K562 (cell line): Measurements from ENCODE around the gene CCDC60. TPM values are rescaled to one million over a fixed set of nuclear protein-coding genes. Genes with fewer than 3 reads are reported as not detected.

Experiments
- ATAC-seq: fragments of 200-7000 bp; cut with Tn5 transposase; 3 replicates; pipeline ENCODE4 v1.9.1; 2020; ENCODE audit warnings: moderate library complexity
- BruUV-seq: library from RNA; stranded (reverse); fragments of 400-500 nt; replicated peaks from 2 replicates; lab custom pipeline; 2021; lab: Mats Ljungman, UMichigan
- CTCF ChIA-PET: fragments of 300-600 bp; formaldehyde crosslinking; extraction: SDS; loops from one replicate; lab custom pipeline; 2021; ENCODE audit warnings: low intra/inter-chr PET ratio; lab: Yijun Ruan, JAX
- POLR2A ChIA-PET: fragments of 300-600, 350-650 bp; sonication (Branson Sonifier 250); formaldehyde crosslinking; extraction: SDS; loops from one replicate; lab custom pipeline; 2021; ENCODE audit warnings: antibody characterized with exemption, inconsistent platforms; lab: Yijun Ruan, JAX
- DNase-seq, 4 experiments: peaks; one replicate each; pipeline versions ENCODE4 v3.0.0 to v3.0.0-alpha.2; 2011 to 2018; ENCODE audit warnings: low spot score in 3 of 4, mixed read lengths in 3 of 4; ENCODE audit errors: extremely low read depth in 1 of 4
- FAIRE-seq: peaks from 2 replicates; lab custom pipeline; 2011; peaks lifted over from hg19 to GRCh38; lab: Jason Lieb, UNC
- H2AFZ ChIP-seq: 2 replicates; pipeline ENCODE4 v1.6.0; 2011; ENCODE audit warnings: low read depth, low read length, control low read depth, inconsistent platforms
- H3K27ac ChIP-seq: fragments of 200-600 bp; 3 replicates; pipeline ENCODE4 v1.8.0; 2011; ENCODE audit warnings: low read depth, mild to moderate bottlenecking, control low read depth, inconsistent platforms, low read length, moderate library complexity, mixed read lengths; ENCODE audit errors: extremely low read depth
- H3K27me3 ChIP-seq, 2 experiments: fragments of 300-600 bp in 1 of 2; 2 replicates in 1 of 2; 3 replicates in 1 of 2; pipeline versions ENCODE4 v1.6.0 to v1.8.0; 2011; ENCODE audit warnings: inconsistent platforms in 2 of 2, low read length in 2 of 2, mild to moderate bottlenecking in 1 of 2, mixed read lengths in 1 of 2, moderate library complexity in 1 of 2; ENCODE audit not compliant: control insufficient read depth in 2 of 2, insufficient read depth in 2 of 2
- H3K36me3 ChIP-seq: fragments of 300-600 bp; 3 replicates; pipeline ENCODE4 v1.8.0; 2011; ENCODE audit warnings: mild to moderate bottlenecking, low read length, inconsistent platforms; ENCODE audit not compliant: control insufficient read depth, insufficient read depth
- H3K4me1 ChIP-seq, 2 experiments: fragments of 200-600 bp in 1 of 2; replicated peaks in 1 of 2; 2 replicates in 1 of 2; 3 replicates in 1 of 2; pipeline versions ENCODE4 v1.5.1 to v1.8.0; 2011; ENCODE audit warnings: inconsistent platforms in 2 of 2, low read length in 2 of 2, mild to moderate bottlenecking in 1 of 2, mixed read lengths in 1 of 2, moderate library complexity in 1 of 2; ENCODE audit not compliant: control insufficient read depth in 2 of 2, insufficient read depth in 2 of 2
- H3K4me2 ChIP-seq: 2 replicates; pipeline ENCODE4 v1.6.1; 2011; ENCODE audit warnings: low read length, control low read depth, inconsistent platforms, mixed read lengths; ENCODE audit not compliant: insufficient read depth
- H3K4me3 ChIP-seq: fragments of 200-600 bp; sonication (generic), shearing (Covaris generic); 2 replicates; pipeline ENCODE4 v1.5.1; 2016; ENCODE audit warnings: control low read depth, inconsistent platforms
- H3K79me2 ChIP-seq: fragments of 200-600 bp; 3 replicates; pipeline ENCODE4 v1.8.0; 2011; ENCODE audit warnings: low read length, inconsistent platforms; ENCODE audit not compliant: control insufficient read depth, insufficient read depth
- H3K9ac ChIP-seq, 2 experiments: 2 replicates each; pipeline versions ENCODE4 v1.6.0 to v1.6.1; 2011; ENCODE audit warnings: low read depth in 2 of 2, low read length in 2 of 2, control low read depth in 1 of 2, inconsistent platforms in 1 of 2, mild to moderate bottlenecking in 1 of 2, mixed read lengths in 1 of 2; ENCODE audit not compliant: insufficient read depth in 1 of 2
- H3K9me1 ChIP-seq: one replicate; pipeline ENCODE4 v1.6.0; 2011; ENCODE audit warnings: inconsistent platforms, mild to moderate bottlenecking, low read length, moderate library complexity; ENCODE audit not compliant: control insufficient read depth, insufficient read depth
- H3K9me3 ChIP-seq: replicated peaks from 2 replicates; pipeline ENCODE4 v1.5.1; 2011; ENCODE audit warnings: low read depth, low read length, inconsistent platforms; ENCODE audit not compliant: control insufficient read depth, insufficient read depth
- H4K20me1 ChIP-seq: replicated peaks from 2 replicates; pipeline ENCODE4 v1.6.1; 2011; ENCODE audit warnings: low read length, inconsistent platforms, mixed read lengths; ENCODE audit not compliant: control insufficient read depth, insufficient read depth
- ARNT ChIP-seq, 2 experiments: fragments of 450-650 bp; IDR thresholded peaks; 2 replicates each; pipeline ENCODE4 v1.6.1; 2016; ENCODE audit warnings: mild to moderate bottlenecking in 1 of 2
- GATAD2B ChIP-seq: fragments of 450-650 bp; IDR thresholded peaks from 2 replicates; pipeline ENCODE4 v1.6.1; 2017; ENCODE audit warnings: mild to moderate bottlenecking, borderline replicate concordance
- TFAM ChIP-seq: fragments of 250-450 bp; sonication (Bioruptor Pico); conservative IDR thresholded peaks from 2 replicates; pipeline ENCODE4 v1.5.0; 2021; ENCODE audit warnings: mild to moderate bottlenecking, moderate library complexity
- ZKSCAN3 ChIP-seq: fragments of 250-450 bp; sonication (Bioruptor Pico); IDR thresholded peaks from 2 replicates; pipeline ENCODE4 v1.4.0; 2020
- ZNF444 ChIP-seq: fragments of 250-450 bp; sonication (Bioruptor Pico); IDR thresholded peaks from 2 replicates; pipeline ENCODE4 v1.4.0; 2020; ENCODE audit warnings: mild to moderate bottlenecking, moderate library complexity
- ZNF717 ChIP-seq: fragments of 250-450 bp; sonication (Bioruptor Pico); IDR thresholded peaks from 2 replicates; pipeline ENCODE4 v1.5.0; 2021
- WGBS: fragments of 100-300 bp; shearing (Covaris generic); methylation state at CpG from one replicate; pipeline ENCODE4 v1.1.6; 2016; ENCODE audit warnings: low coverage, mixed read lengths; ENCODE audit not compliant: insufficient coverage; ENCODE audit errors: missing lambda C conversion rate; 5-methylcytosine and 5-hydroxymethylcytosine counted together
- in situ Hi-C: fragments of 300-500 bp; cut with MboI; formaldehyde crosslinking; loops from 4 replicates; pipeline ENCODE4 v1.15.0; 2018; ENCODE audit warnings: inconsistent platforms, mixed read lengths
- intact Hi-C: fragments of 100-400 bp; cut with micrococcal nuclease; formaldehyde crosslinking; loops from 2 replicates; pipeline ENCODE4 v1.14.2; 2022
- polyA plus RNA-seq, 8 experiments: library from polyadenylated mRNA; depleted of rRNA in 4 of 8; stranded (reverse) in 5 of 8; unstranded in 3 of 8; fragments of >200 nt; fragmentation: Nextera tagmentation in 2 of 8; fragmentation: Illumina TruSeq in 1 of 8; extraction: Ambion mirVana in 2 of 8; extraction: Trizol in 1 of 8; gene quantifications; 2 replicates each; pipeline versions ENCODE4 v1.2.1 to v1.2.3, GENCODE V29; 2011 to 2014; ENCODE audit warnings: inconsistent platforms in 1 of 8, missing spikeins in 1 of 8
- total RNA-seq, 7 experiments: library from RNA; depleted of rRNA in 6 of 7; stranded (reverse); fragments of >200 nt in 6 of 7; fragmentation: Illumina TruSeq in 2 of 7; extraction: Trizol in 2 of 7; gene quantifications; 2 replicates each; pipeline versions ENCODE4 v1.2.1 to v1.2.3, GENCODE V29; 2011 to 2021; ENCODE audit warnings: low replicate concordance in 1 of 7
- TF ChIP-seq, protein P1 (sequence below), 2 experiments: IDR thresholded peaks; 2 replicates each; pipeline ENCODE4 v1.6.1; 2012; ENCODE audit warnings: improper control_type of control experiment in 2 of 2, low read depth in 2 of 2, low read length in 2 of 2, borderline replicate concordance in 1 of 2

The CCDC60 gene
- total and polyA plus RNA-seq, 9 of the 15 experiments (the other 6 are each of a cell fraction or from before 2014, with no cell fraction given) = not detected

DNA sequence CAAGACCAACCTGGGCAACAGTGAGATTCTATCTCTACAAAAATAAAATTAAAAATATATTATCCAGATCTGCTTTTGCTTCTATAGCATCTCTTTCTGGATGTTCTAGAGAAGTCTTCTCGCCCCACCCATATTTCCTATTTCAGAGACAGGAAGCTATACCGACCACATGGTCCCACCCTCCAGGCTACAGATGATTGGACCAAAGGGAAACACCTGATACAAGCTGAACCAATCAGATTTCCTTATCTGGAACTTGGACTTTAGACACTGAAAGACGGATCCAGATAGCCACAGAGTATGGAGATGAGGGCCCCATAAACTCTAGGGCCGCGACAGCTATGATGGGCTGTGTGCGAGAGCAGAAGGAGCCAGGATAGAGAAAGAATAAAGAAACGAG is 48.7 kb downstream of the CCDC60 start:
- WGBS = 5% methylated on average over 7 of the region's 7 CpGs
- Histone ChIP-seq H3K4me2 (no peak overlapping the region), H3K27ac (no peak overlapping the region), H4K20me1 (no peaks in the 10 kb centered on the region), H2AFZ (no peak overlapping the region), H3K9me3 (no peaks in the 10 kb centered on the region), H3K79me2 (no peaks in the 10 kb centered on the region), H3K36me3 (no peaks in the 10 kb centered on the region), H3K9ac (no peak overlapping the region), H3K4me3 (no peak overlapping the region), H3K4me1 (no peaks in the 10 kb centered on the region), H3K9me1 (no peaks in the 10 kb centered on the region), H3K27me3 (no peaks in the 10 kb centered on the region; a peak in 2 of 5 replicates)
- BruUV-seq = no TSS peak
- intact Hi-C loops (no loop called here), in situ Hi-C loops (no loop called here)
- FAIRE-seq (no peak), DNase-seq (peak in 3 of 4 experiments; percentile 43 to 55 (median 55)), ATAC-seq (peak; percentile 64)
- TF ChIP-seq, protein P1, sequence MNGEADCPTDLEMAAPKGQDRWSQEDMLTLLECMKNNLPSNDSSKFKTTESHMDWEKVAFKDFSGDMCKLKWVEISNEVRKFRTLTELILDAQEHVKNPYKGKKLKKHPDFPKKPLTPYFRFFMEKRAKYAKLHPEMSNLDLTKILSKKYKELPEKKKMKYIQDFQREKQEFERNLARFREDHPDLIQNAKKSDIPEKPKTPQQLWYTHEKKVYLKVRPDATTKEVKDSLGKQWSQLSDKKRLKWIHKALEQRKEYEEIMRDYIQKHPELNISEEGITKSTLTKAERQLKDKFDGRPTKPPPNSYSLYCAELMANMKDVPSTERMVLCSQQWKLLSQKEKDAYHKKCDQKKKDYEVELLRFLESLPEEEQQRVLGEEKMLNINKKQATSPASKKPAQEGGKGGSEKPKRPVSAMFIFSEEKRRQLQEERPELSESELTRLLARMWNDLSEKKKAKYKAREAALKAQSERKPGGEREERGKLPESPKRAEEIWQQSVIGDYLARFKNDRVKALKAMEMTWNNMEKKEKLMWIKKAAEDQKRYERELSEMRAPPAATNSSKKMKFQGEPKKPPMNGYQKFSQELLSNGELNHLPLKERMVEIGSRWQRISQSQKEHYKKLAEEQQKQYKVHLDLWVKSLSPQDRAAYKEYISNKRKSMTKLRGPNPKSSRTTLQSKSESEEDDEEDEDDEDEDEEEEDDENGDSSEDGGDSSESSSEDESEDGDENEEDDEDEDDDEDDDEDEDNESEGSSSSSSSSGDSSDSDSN (IDR thresholded peaks at IDR 0.05; ENCODE audit: borderline replicate concordance in 1 of 2, low read depth in 2 of 2, low read length in 2 of 2) = no peak
- TF ChIP-seq ZKSCAN3 (CRISPR knock-in tag) = no peak
- no peak for TF ChIP-seq GATAD2B
- no peak for TF ChIP-seq ZNF717
- no peak for TF ChIP-seq ZNF444
- peak in 1 of 2 experiments; percentile 89; a peak in 1 of 4 replicates for TF ChIP-seq ARNT (IDR thresholded peaks at IDR 0.05)
- TF ChIP-seq TFAM = no peak
- POLR2A ChIA-PET = no interaction called here
- CTCF ChIA-PET = no interaction called here
